VCaP (cell line): Measurements from ENCODE around the gene TM6SF1.

Experiments
- H3K27ac ChIP-seq: fragments of 450-650 bp; 2 replicates; pipeline ENCODE4 v1.5.1; 2017
- CTCF ChIP-seq: fragments of 450-650 bp; conservative IDR thresholded peaks from 2 replicates; pipeline ENCODE4 v1.5.1; 2017; ENCODE audit warnings: mild to moderate bottlenecking, moderate library complexity

TM6SF1 gene

GRCh38 chr15:83107841-83108181, 366 bp downstream of the TM6SF1 start:
- no peak for TF ChIP-seq CTCF

GRCh38 chr15:83108266-83109219, 1.1 kb downstream of the TM6SF1 start:
- no peak for TF ChIP-seq CTCF
- no peak overlapping the region for H3K27ac ChIP-seq

More at GRCh38 chr15:83107841-83108181, 366 bp downstream of the TM6SF1 start:
- peak overlapping the region; percentile 19; the same call in 1 of the 2 replicates for H3K27ac ChIP-seq

GRCh38 chr15:83109532-83109931, 2.1 kb downstream of the TM6SF1 start:
- no peak overlapping the region for H3K27ac ChIP-seq
- no peak for TF ChIP-seq CTCF

- no peak overlapping the region for H3K27ac ChIP-seq
- no peak for TF ChIP-seq CTCF
Observed at GRCh38 chr15:83110381-83110780, 2.9 kb downstream of the TM6SF1 start.

GRCh38 chr15:83111149-83111548, 3.7 kb downstream of the TM6SF1 start:
- H3K27ac ChIP-seq: no peak overlapping the region
- no peak for TF ChIP-seq CTCF

- no peak overlapping the region for H3K27ac ChIP-seq
- TF ChIP-seq CTCF: no peak
Observed at GRCh38 chr15:83112233-83112955, 4.9 kb downstream of the TM6SF1 start.

- TF ChIP-seq CTCF: no peak
- H3K27ac ChIP-seq: no peak overlapping the region
Observed at GRCh38 chr15:83112956-83113299, 5.5 kb downstream of the TM6SF1 start.
